NCI-H460 (cell line): ENCODE measurements around the gene PNMA8A. TPM values are rescaled to one million over a fixed set of nuclear protein-coding genes. Genes with fewer than 3 reads are reported as not detected.

ENCODE experiments used
- DNase-seq: peaks from one replicate; pipeline ENCODE4 v3.0.0-alpha.2; 2016; ENCODE audit warnings: low read depth; ENCODE audit errors: extremely low read depth
- total RNA-seq: library from RNA; depleted of rRNA; stranded (reverse); fragments of >200 nt; shearing (Covaris generic); gene quantifications from 2 replicates; pipeline ENCODE4 v1.2.3, GENCODE V29; 2014

Gene PNMA8A
- total RNA-seq, 1 experiment from 2014 or later: not detected

GRCh38 chr19:46493236-46494145, 22.1 kb upstream of the PNMA8A start:
- no peak for DNase-seq

DNA sequence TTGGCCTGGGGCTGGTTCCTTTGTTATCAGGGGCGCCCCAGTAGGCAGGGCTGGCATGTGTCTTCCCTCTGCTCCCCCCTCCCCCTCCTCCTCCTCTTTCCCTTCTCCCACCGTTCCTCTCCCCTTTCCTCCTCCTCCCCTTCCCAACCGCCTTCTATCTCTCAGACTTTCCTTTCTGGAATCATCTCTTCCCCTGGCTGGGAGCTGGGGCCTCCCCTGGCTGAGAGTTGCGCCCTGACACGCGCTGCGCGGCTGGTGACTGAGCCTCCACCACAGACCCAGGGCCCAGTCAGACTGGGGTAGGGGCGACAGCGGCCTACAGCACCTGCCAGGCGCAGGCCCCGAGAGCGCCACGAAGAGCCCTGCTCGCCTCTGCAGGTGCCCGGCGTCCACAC, 21.5 kb upstream of the PNMA8A start:
- DNase-seq: no peak

GRCh38 chr19:46491975-46492682, 20.8 kb upstream of the PNMA8A start:
- DNase-seq: no peak

DNA sequence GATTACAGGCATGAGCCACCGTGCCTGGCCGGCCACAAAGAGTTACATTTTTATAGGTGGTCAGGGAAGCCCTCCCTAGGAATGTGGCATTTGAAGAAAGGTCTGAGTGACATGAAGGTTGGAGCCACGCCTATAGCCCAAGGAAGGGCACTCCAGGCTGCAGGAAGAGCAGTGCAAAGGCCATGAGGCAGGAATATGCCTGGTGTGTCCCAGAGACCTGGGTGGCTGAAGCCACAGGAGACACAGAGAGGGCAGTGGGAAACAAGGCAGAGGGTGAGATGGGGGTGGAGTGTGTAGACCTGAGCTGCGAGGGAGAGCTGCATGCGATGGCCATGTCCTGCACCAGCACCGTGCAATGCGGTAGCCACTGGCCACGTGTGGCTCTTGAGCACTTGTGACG, 19.4 kb upstream of the PNMA8A start:
- DNase-seq: no peak

DNA sequence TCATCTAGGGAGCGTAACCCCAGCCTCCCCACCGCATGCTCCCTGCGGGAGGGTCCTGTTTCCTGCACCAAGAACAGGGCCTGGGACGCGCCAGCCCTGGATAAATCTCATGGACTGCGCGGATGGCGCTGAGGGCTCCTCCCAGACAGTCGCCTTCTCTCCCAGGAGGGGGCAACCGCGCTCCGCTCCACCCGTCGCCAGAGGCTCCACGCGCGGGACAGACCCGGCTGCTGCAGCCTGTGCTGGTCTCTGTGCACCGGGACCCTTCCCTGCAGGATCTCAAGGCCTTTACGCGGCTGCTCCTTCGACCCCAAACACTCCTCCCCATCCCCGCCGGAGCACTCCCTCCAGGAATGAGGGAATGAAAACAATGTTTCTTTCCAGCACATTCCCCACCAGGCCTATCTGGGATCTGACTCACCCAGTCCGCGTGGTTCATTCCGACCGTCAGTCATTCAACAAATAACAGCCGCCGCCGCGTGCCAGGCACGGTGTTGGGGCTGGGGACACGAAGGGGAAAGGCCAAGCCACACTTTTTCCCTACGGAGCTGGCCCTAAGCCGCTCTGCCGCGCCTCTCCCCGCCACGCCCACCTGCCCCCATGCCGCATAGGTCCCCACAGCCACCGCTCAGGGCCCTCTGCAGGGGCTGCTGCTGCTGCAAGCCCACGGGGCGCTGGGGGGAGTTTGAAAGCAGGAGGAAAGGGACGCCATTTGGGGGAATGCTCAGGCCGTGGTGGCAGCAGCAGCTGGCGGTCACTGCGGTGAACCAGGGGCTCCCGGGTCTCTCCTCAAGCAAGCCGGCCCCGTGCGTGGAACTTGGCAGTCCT, 18.3 kb upstream of the PNMA8A start:
- no peak for DNase-seq

DNA sequence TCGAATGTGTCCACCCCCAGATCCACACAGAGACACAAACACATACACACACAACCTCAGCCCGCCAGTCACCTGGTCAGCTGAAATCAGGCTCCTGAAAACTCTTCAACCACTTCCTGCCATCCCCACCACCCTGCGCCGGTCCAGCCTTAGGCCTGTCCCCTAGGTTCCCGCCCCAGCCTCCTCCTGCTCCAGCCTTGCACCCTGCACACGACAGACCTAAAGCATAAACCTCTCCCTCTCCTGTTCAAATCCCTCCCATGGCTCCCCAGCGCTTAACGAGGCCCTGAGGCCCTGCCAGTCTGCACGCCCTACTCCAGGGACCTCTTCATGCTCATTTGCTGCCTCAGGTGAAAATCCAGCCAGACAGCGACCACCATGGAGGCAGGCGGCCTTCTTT, 17.2 kb upstream of the PNMA8A start:
- DNase-seq: no peak

GRCh38 chr19:46487802-46488445, 16.6 kb upstream of the PNMA8A start:
- DNase-seq: peak; percentile 49

DNA sequence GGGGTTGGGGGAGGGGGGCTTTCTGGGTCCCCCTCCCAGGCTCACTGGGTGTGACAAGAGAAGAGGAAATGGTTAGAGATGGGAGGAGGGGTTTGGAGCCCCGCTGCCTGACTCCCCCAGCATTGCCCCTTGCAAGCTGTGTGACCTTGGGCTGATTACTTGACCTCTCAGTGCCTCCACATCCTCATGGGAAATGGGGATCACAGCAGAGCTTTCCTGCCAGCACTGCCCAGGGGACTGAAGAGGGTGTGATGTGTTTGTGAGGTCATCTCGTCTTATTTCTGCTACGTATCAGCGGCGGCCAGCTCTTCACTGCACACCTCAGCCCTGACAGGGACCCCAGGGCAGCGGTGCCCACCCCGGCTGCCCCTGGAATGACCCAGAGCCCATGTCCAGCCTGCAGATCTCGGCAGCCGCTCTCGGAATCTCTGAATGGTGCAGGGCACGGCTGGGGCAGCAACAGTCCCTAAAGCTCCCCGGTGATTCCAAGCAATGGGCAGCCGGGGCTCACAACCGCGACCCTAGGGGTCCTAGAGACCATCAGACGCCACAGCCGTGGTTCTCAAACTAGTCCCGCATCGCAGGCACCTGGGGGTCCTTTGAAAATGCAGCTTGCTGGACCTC, 15.9 kb upstream of the PNMA8A start:
- no peak for DNase-seq

- no peak for DNase-seq
Measured at GRCh38 chr19:46486358-46486757, 15.0 kb upstream of the PNMA8A start.

DNA sequence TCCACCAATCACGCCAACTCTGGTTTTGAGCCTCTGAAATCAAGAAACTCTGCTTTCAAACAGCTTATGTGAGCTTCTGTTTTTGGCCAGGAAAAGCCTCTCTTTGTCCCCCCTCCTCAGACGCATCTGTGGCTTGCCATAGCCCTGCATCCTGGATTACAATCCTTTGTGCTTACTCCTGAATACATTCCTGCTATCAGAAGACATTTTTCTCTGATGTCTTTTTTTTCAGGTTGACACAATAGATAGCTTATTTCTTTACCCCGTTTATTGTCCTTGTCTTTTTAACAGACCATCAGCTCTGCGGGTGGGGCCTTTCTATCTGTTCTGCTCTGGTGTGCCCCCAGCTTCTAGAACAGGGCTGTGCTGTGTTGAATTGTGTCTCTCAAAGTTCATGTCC, 13.3 kb upstream of the PNMA8A start:
- no peak for DNase-seq

- DNase-seq: no peak
Measured at GRCh38 chr19:46482631-46483030, 11.3 kb upstream of the PNMA8A start.

GRCh38 chr19:46481947-46482346, 10.6 kb upstream of the PNMA8A start:
- DNase-seq: no peak

- no peak for DNase-seq
Measured at GRCh38 chr19:46481223-46481848, 10.0 kb upstream of the PNMA8A start.

DNA sequence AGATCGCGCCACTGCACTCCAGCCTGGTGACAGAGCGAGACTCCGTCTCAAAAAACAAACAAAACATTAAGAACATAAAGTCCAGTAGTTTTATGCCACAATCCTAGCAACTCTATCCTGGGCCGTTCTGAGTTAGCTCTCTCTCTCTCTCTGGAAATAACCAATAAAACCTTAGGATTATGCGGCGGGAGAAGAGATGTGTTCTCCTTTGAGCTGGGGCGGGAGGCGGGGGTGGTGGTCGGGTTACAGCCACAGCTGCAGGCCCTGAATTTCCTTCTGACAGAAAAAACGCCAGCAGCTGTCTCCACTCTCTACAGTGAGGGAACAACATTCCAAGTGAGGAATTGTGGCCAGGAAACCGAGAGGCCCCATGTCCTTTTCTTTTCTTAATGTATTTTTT, 9.1 kb upstream of the PNMA8A start:
- no peak for DNase-seq

DNA sequence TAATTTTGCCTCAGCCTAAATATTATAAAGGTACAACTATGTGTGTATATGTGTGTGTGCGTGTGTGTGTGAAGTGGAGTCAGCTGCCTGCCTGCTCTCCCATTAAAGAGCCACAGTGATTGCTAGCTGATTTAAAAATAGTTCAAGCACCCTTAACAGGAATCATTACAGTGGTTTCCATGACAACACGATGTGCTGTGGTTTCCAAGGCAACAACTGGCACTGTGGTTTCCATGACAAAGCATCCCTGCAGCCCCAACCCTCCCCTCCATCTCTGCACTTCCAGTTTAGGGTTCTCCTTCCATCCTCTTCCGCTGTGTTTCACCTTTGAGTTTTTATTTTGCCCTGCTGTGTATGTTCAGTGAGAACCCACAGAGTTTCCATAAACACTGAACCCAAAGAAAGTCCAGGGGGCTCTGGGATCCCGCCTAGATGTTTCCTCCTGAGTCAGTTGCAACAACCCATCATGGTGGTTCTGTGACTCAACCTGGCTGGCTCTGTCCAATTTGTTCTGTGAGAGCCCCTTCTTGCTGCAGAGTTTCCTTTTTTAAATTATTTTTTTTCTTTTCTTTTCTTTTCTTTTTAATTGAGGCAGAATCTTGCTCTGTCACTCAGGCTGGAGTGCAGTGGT, 7.1 kb upstream of the PNMA8A start:
- no peak for DNase-seq

- no peak for DNase-seq
Measured at GRCh38 chr19:46475986-46476385, 4.6 kb upstream of the PNMA8A start.

DNA sequence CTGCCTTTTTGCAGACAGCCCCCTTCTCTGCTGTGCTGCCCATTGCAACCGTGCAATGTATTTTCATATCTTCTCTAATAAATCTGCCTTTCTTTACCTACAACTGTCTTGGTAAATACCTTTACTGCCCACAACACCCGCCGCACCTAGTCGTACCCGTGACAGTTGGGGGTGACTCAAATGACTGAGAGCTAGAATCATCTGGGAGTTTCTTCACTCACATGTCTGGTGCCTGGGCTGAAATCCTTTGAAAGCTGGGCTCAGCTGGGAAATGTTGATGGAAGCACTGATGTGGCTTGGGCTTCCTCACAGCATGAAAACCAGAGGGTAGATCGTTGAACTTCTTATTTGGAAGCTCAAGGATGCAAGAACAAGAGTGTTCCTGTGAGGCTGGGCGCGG, 2.8 kb upstream of the PNMA8A start:
- no peak for DNase-seq

GRCh38 chr19:46472592-46472991, 1.2 kb upstream of the PNMA8A start:
- DNase-seq: no peak

GRCh38 chr19:46471811-46472543, 614 bp upstream of the PNMA8A start:
- no peak for DNase-seq
